GM12873 (cell line): ENCODE measurements around the gene XAB2.

Experiments
- TF ChIP-seq, protein P1 (sequence below): IDR thresholded peaks from 2 replicates; pipeline ENCODE4 v1.5.1; 2012; ENCODE audit warnings: low read depth, mild to moderate bottlenecking, moderate library complexity, low read length, control low read depth; ENCODE audit not compliant: insufficient read depth; ENCODE audit errors: missing control alignments

Gene XAB2

DNA sequence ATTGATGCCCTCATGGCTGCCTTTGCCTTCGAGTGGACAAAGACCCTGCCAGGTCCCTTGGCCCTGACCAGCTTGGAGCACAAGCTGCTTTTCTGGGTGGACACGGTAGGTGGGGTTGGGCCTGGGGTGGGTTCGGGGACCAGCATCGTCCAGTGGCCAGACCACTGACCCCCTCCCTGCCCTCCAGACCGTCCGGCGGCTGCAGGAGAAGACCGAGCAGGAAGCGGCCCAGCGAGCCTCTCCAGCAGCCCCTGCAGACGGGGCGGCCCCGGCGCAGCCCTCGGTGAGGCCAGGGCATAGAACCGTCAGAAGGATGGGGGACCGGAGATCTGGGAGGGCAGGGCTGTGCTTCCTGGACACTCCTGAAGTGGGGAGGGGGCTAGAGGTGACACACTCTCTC, 23.1 kb downstream of the XAB2 start:
- TF ChIP-seq, protein P1, sequence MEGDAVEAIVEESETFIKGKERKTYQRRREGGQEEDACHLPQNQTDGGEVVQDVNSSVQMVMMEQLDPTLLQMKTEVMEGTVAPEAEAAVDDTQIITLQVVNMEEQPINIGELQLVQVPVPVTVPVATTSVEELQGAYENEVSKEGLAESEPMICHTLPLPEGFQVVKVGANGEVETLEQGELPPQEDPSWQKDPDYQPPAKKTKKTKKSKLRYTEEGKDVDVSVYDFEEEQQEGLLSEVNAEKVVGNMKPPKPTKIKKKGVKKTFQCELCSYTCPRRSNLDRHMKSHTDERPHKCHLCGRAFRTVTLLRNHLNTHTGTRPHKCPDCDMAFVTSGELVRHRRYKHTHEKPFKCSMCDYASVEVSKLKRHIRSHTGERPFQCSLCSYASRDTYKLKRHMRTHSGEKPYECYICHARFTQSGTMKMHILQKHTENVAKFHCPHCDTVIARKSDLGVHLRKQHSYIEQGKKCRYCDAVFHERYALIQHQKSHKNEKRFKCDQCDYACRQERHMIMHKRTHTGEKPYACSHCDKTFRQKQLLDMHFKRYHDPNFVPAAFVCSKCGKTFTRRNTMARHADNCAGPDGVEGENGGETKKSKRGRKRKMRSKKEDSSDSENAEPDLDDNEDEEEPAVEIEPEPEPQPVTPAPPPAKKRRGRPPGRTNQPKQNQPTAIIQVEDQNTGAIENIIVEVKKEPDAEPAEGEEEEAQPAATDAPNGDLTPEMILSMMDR, result no peak

DNA sequence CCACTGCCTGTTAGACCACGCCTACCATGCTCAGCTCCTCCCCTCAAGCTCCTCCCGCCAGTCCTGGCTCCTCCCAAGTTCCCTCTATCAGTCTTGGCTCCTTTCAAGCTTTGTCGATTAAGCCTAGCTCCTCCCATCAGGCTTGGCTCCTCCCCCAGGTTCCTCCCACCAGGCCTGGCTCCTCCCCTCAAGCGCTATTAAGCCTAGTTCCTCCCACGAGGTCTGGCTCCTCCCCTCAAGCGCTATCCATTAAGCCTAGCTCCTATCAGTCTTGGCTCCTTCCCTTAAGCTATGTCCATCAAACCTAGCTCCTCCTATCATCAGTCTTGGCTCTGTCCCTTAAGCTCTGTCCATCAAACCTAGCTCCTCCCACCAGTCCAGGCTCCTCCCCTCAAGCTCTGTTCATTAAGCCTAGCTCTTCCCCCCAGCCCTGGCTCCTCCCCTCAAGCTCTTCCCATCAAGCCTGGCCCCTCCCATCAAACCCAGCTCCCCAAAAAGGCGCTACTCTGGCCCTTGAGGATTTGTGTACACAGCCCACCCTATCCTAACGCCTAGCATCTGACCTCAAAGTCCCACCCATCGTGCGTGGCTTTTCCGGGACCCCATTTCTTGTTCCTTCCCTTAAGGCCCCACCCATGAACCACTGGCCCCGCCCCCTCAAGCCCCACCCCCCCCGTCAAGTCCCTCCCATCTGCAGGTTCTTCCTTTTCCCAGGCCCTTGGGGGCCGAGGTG, 23.7 kb downstream of the XAB2 start:
- TF ChIP-seq, protein P1, result no peak

DNA sequence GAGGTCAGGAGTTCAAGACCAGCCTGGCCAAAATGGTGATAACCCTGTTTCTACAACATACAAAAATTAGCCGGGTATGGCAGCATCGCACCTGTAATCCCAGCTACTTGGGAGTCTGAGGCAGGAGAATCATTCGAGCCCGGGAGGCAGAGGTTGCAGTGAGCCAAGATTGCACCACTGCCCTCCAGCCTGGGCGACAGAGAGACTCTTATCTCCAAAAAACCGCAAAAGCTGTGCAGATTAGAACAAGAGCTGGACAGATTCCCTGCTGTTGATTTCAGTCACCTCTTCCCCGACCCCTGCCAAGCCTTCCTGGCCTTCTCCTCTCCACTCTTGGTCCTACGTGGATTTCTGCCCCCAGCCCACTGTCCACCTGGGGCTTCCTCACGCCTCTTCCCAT, 25.4 kb downstream of the XAB2 start:
- TF ChIP-seq, protein P1, result no peak

DNA sequence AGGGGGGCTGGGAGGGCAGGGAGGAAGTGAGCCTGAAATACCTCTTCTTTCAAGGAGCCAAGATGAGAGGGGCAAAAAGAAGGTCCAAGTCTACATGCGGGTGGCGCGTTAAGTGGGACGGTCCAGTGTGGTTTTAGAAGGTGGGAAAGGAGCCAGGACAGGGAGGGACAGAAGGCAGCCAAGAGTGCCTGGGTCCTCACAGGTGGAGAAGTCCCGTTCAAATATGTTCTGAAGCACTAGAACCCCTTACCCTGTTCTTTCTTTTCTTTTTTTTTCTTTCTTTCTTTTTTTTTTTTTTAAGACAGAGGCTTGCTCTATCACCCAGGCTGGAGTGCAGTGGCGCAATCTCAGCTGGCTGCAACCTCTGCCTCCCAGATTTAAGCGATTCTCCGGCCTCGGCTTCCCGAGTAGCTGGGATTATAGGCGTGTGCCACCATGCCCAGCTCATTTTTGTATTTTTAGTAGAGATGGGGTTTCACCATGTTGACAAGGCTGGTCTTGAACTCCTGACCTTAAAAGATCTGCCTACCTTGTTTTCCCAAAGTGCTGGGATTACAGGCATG, 26.3 kb downstream of the XAB2 start:
- TF ChIP-seq, protein P1, result no peak

DNA sequence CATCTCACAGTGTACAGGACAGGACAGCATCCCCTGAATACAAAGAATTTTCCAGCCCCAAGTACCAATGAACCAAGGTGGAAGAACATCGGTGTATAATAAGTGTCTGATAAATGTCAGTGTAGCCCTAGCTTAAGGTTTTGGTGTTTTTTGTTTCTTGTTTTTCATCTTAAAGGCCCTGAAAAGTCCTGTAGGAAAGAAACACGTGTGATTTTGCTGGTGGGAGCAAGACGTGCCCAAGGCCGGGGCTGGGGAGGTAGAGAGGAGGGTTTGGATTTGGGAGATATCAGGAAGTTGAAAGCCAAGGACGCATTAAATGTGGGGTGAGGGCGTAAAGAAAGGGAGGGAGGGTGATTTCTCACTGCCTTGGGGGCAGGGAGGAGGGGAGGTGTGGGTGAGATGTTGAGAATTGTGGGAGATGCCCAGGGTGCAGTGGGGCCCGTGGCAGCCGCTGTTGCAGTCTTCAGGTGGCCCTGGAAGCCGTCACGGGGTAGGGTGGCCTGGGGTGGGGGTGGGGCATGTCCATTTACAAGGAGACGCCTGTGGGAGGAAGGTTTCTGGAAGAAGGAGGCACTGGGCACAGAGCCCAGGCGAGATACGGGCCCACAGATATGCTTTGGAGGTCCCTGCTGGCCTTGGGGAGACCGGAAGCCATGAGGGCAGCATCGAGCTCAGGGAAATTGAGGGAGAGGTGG, 27.0 kb downstream of the XAB2 start:
- TF ChIP-seq, protein P1, result no peak

DNA sequence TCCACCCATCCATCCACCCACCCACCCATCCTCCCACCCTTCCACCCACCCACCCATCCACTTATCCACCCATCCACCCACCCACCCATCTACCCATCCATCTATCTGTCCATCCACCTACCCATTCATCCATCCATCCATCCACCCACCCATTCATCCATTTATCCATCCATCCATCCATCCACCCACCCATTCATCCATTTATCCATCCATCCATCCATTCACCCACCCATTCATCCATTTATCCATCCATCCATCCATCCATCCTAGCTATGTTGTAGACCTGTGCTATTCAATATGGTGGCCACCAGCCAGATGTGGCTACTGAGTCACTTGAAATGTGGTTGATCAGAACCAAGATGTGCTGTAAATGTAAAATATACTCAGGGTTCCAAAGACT, 28.6 kb downstream of the XAB2 start:
- TF ChIP-seq, protein P1, result no peak

DNA sequence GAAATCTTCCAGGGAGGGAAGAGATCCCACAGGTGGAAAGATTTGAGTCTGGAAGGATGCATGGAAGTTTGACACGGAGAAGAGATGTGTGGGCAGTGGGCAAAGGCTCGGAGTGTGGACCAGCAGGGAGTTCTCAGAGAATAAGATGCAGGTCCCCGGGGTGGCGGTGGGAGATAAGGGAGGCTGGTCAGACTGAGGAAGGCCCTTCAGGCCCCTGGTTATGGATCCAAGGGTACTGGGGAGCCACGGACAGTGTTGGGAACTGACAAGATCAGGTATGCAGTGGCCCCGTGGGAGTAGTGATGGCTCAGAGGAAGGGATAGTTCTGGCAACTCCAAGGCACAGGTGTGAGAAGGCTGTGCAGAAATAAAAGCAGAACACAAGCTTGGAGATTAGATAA, 31.2 kb downstream of the XAB2 start:
- TF ChIP-seq, protein P1, result no peak
